ENCODE data around the gene PAX8.

Gene PAX8

DNA sequence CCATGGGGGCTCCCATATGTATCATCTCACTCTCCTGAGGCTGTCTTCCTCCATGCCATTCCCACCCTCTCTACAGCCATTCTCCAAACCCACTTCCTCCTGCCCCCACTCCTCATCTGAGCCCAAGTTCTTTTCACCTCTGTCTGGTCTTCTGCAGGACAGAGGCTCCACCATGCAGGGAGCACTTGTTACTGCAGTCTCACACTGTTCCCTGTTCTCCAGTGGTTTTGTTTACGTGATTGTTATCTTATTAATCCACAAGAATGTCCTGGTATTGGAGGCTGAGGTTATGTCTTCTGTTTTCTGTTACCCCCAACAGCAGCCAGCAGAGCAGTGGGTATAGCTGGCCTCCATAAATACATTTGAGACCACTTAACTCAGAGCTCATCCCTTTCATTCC is 51.4 kb downstream of the PAX8 start:
- no peak overlapping the region for H2AFZ ChIP-seq (ENCODE audit: low read length)
- no peak overlapping the region for H3K4me2 ChIP-seq (ENCODE audit: insufficient read depth, low read length, poor library complexity, severe bottlenecking)
- H3K4ac ChIP-seq (ENCODE audit: low read length): no peak overlapping the region
- peak overlapping the region; percentile 28 for H3K14ac ChIP-seq (ENCODE audit: low read length)
- H4K8ac ChIP-seq (ENCODE audit: low read depth, low read length): no peak overlapping the region
- no peaks in the 10 kb centered on the region for H3K9me3 ChIP-seq (replicated peaks in 1 of 2; ENCODE audit: control insufficient read depth in 2 of 2, insufficient read depth in 1 of 2, low read depth in 1 of 2, low read length in 2 of 2)
- no CpG with 5 or more reads among the region's 1 CpG for WGBS, 2 donors (ENCODE audit: extremely low coverage in 2 of 2, insufficient read length in 2 of 2, insufficient replicate concordance in 1 of 2)
- H4K91ac ChIP-seq (ENCODE audit: low read depth, low read length, poor library complexity): peak overlapping the region; percentile 79
- no peak for DNase-seq (ENCODE audit: low spot score)
- H2BK5ac ChIP-seq (ENCODE audit: low read length): no peak overlapping the region
- peak overlapping the region; percentile 76 for H3K18ac ChIP-seq (ENCODE audit: low read length)
- no peaks in the 10 kb centered on the region for H3K79me1 ChIP-seq (ENCODE audit: low read depth, low read length)
- peak overlapping the region; percentile 92 for H2AK5ac ChIP-seq (ENCODE audit: low read depth, low read length)
- no peaks in the 10 kb centered on the region for H3K36me3 ChIP-seq (replicated peaks in 1 of 2; ENCODE audit: control insufficient read depth in 2 of 2, insufficient read depth in 2 of 2, low read length in 2 of 2)
- H2BK12ac ChIP-seq (ENCODE audit: low read length): no peak overlapping the region
- no peak overlapping the region for H2BK120ac ChIP-seq (ENCODE audit: low read depth, low read length)
- peak overlapping the region; percentile 26 for H2BK15ac ChIP-seq (ENCODE audit: low read length)
- no peak overlapping the region for H3K23ac ChIP-seq (ENCODE audit: low read depth, low read length, poor library complexity)
- no peak overlapping the region for H3K4me3 ChIP-seq (ENCODE audit: low read length in 2 of 2)
- H3K27me3 ChIP-seq (ENCODE audit: control insufficient read depth in 3 of 3, insufficient read depth in 3 of 3, low read depth in 1 of 3, low read length in 3 of 3): no peaks in the 10 kb centered on the region
- H3K4me1 ChIP-seq (ENCODE audit: control insufficient read depth in 2 of 2, insufficient read depth in 1 of 2, low read depth in 1 of 2, low read length in 2 of 2): peaks cover 11 to 16% of the 10 kb centered on the region in 2 donors
- H3K9ac ChIP-seq (ENCODE audit: low read depth, low read length, poor library complexity): no peak overlapping the region
- no peak overlapping the region for H3K27ac ChIP-seq (replicated peaks; ENCODE audit: low read length)

DNA sequence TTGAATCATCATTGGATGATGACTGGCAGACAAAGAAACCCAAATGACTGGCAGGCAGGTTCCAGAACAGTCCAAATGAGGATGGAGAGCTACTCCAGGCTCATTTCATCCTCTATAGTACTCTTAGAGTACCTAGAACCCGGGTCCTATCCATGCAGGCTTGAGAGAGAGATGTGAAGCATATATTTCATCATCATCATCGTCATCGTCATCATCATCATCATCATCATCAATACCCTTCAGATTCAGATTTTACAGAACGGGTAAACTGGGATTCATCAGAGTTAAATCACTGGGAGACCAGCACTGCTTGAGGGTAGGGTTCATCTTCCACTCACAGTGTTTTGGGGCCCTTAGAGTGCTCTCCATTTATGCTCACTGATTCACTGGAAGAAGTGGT is 52.3 kb downstream of the PAX8 start:
- no peaks in the 10 kb centered on the region for H3K27me3 ChIP-seq (ENCODE audit: control insufficient read depth in 3 of 3, insufficient read depth in 3 of 3, low read depth in 1 of 3, low read length in 3 of 3)
- no peak overlapping the region for H3K4me3 ChIP-seq (ENCODE audit: low read length in 2 of 2)
- no peaks in the 10 kb centered on the region for H3K9me3 ChIP-seq (replicated peaks in 1 of 2; ENCODE audit: control insufficient read depth in 2 of 2, insufficient read depth in 1 of 2, low read depth in 1 of 2, low read length in 2 of 2)
- H3K4ac ChIP-seq (ENCODE audit: low read length): no peak overlapping the region
- H2BK120ac ChIP-seq (ENCODE audit: low read depth, low read length): no peak overlapping the region
- H3K27ac ChIP-seq (replicated peaks; ENCODE audit: low read length): peak overlapping the region; percentile 81
- no peak for DNase-seq (ENCODE audit: low spot score)
- H4K91ac ChIP-seq (ENCODE audit: low read depth, low read length, poor library complexity): no peak overlapping the region
- H3K9ac ChIP-seq (ENCODE audit: low read depth, low read length, poor library complexity): no peak overlapping the region
- peaks cover 11 to 16% of the 10 kb centered on the region in 2 donors for H3K4me1 ChIP-seq (ENCODE audit: control insufficient read depth in 2 of 2, insufficient read depth in 1 of 2, low read depth in 1 of 2, low read length in 2 of 2)
- peak overlapping the region; percentile 15 for H3K18ac ChIP-seq (ENCODE audit: low read length)
- no peak overlapping the region for H3K4me2 ChIP-seq (ENCODE audit: insufficient read depth, low read length, poor library complexity, severe bottlenecking)
- no peak overlapping the region for H2BK5ac ChIP-seq (ENCODE audit: low read length)
- H3K79me1 ChIP-seq (ENCODE audit: low read depth, low read length): no peaks in the 10 kb centered on the region
- H2BK15ac ChIP-seq (ENCODE audit: low read length): peak overlapping the region; percentile 26
- peak overlapping the region; percentile 92 for H2AK5ac ChIP-seq (ENCODE audit: low read depth, low read length)
- no peaks in the 10 kb centered on the region for H3K36me3 ChIP-seq (replicated peaks in 1 of 2; ENCODE audit: control insufficient read depth in 2 of 2, insufficient read depth in 2 of 2, low read length in 2 of 2)
- H4K8ac ChIP-seq (ENCODE audit: low read depth, low read length): no peak overlapping the region
- no CpG with 5 or more reads among the region's 4 CpGs for WGBS, 2 donors (ENCODE audit: extremely low coverage in 2 of 2, insufficient read length in 2 of 2, insufficient replicate concordance in 1 of 2)
- no peak overlapping the region for H3K23ac ChIP-seq (ENCODE audit: low read depth, low read length, poor library complexity)
- no peak overlapping the region for H3K14ac ChIP-seq (ENCODE audit: low read length)
- H2BK12ac ChIP-seq (ENCODE audit: low read length): no peak overlapping the region
- no peak overlapping the region for H2AFZ ChIP-seq (ENCODE audit: low read length)

DNA sequence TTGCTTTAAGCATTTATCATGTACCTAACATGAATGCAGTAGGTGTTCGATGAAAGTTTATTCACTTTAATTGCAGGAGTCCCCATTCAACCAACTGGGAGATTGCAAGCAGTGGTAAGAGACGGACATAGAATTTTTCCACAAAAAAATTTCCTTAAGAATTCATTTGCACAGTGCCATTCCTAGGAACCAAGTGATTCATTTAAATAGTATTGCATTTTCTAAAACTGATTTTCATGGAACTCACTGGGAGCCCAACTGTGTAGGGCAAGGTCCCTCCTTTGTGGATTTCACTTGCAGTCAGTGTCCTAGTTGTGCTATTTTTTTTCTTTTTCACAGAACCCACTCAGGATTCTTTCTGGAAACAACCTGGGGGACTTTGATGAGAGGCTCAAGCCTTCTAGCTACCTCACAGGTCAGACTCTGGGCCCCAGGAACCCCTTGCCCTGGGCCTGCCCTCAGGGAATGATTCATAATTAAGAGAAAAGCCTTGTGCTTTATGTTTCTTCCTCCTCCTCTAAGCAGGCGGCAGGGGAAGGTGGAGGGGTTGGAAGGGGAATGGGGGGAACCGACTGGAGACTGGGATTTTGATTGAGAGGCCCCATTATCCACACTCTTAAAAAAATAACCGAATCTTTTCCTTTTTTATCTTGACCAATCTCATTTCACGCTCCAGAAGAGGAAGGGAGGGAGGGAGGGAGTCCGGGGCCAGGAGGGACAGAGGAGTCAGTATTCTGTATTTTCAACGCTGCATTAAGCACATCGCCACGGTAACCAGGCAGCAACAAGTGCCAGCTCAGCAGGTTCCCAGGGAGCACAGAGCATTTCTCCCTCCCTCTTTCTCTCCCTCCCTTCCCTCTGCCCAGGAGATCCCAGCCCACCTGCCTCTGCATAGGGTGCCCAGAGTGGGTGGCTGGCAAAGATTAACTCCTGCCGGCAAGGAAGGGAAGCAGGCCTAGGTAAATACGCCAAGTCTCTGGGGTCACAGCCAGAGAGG is 53.2 kb downstream of the PAX8 start:
- no CpG with 5 or more reads among the region's 12 CpGs for WGBS, 2 donors (ENCODE audit: extremely low coverage in 2 of 2, insufficient read length in 2 of 2, insufficient replicate concordance in 1 of 2)
- peaks cover 11 to 16% of the 10 kb centered on the region in 2 donors for H3K4me1 ChIP-seq (ENCODE audit: control insufficient read depth in 2 of 2, insufficient read depth in 1 of 2, low read depth in 1 of 2, low read length in 2 of 2)

GRCh38 chr2:113224647-113225236 is 54.0 kb downstream of the PAX8 start:
- no peak overlapping the region for H2BK120ac ChIP-seq (ENCODE audit: low read depth, low read length)
- no peak overlapping the region for H4K91ac ChIP-seq (ENCODE audit: low read depth, low read length, poor library complexity)

More for the DNA sequence above, 53.2 kb downstream of the PAX8 start:
- H3K9me3 ChIP-seq (replicated peaks in 1 of 2; ENCODE audit: control insufficient read depth in 2 of 2, insufficient read depth in 1 of 2, low read depth in 1 of 2, low read length in 2 of 2): no peaks in the 10 kb centered on the region
- no peak overlapping the region for H2BK5ac ChIP-seq (ENCODE audit: low read length)
- H2BK15ac ChIP-seq (ENCODE audit: low read length): no peak overlapping the region
- H3K4me2 ChIP-seq (ENCODE audit: insufficient read depth, low read length, poor library complexity, severe bottlenecking): peak overlapping the region; percentile 30
- no peak overlapping the region for H3K23ac ChIP-seq (ENCODE audit: low read depth, low read length, poor library complexity)
- H2AK5ac ChIP-seq (ENCODE audit: low read depth, low read length): no peak overlapping the region
- H3K4ac ChIP-seq (ENCODE audit: low read length): no peak overlapping the region
- DNase-seq (ENCODE audit: low spot score): peak; percentile 58
- peak overlapping the region; percentile 85 for H3K27ac ChIP-seq (replicated peaks; ENCODE audit: low read length)
- H3K18ac ChIP-seq (ENCODE audit: low read length): peak overlapping the region; percentile 87
- no peak overlapping the region for H3K9ac ChIP-seq (ENCODE audit: low read depth, low read length, poor library complexity)
- no peak overlapping the region for H2BK12ac ChIP-seq (ENCODE audit: low read length)
- no peak overlapping the region for H3K4me3 ChIP-seq (ENCODE audit: low read length in 2 of 2)
- no peaks in the 10 kb centered on the region for H3K27me3 ChIP-seq (ENCODE audit: control insufficient read depth in 3 of 3, insufficient read depth in 3 of 3, low read depth in 1 of 3, low read length in 3 of 3)
- no peak overlapping the region for H4K8ac ChIP-seq (ENCODE audit: low read depth, low read length)
- no peak overlapping the region for H4K91ac ChIP-seq (ENCODE audit: low read depth, low read length, poor library complexity)
- H3K36me3 ChIP-seq (replicated peaks in 1 of 2; ENCODE audit: control insufficient read depth in 2 of 2, insufficient read depth in 2 of 2, low read length in 2 of 2): no peaks in the 10 kb centered on the region
- no peak overlapping the region for H3K14ac ChIP-seq (ENCODE audit: low read length)
- peak overlapping the region; percentile 82 for H2AFZ ChIP-seq (ENCODE audit: low read length)
- H2BK120ac ChIP-seq (ENCODE audit: low read depth, low read length): no peak overlapping the region
- H3K79me1 ChIP-seq (ENCODE audit: low read depth, low read length): no peaks in the 10 kb centered on the region

More at GRCh38 chr2:113224647-113225236, 54.0 kb downstream of the PAX8 start:
- Histone ChIP-seq H3K79me1 (ENCODE audit: low read depth, low read length) (no peaks in the 10 kb centered on the region), H3K14ac (ENCODE audit: low read length) (no peak overlapping the region), H3K9me3 (replicated peaks in 1 of 2; ENCODE audit: control insufficient read depth in 2 of 2, insufficient read depth in 1 of 2, low read depth in 1 of 2, low read length in 2 of 2) (no peaks in the 10 kb centered on the region), H3K27me3 (ENCODE audit: control insufficient read depth in 3 of 3, insufficient read depth in 3 of 3, low read depth in 1 of 3, low read length in 3 of 3) (no peaks in the 10 kb centered on the region), H3K23ac (ENCODE audit: low read depth, low read length, poor library complexity) (no peak overlapping the region), H2BK5ac (ENCODE audit: low read length) (no peak overlapping the region), H2BK12ac (ENCODE audit: low read length) (no peak overlapping the region), H3K4me3 (ENCODE audit: low read length in 2 of 2) (no peak overlapping the region), H3K18ac (ENCODE audit: low read length) (no peak overlapping the region), H3K4me2 (ENCODE audit: insufficient read depth, low read length, poor library complexity, severe bottlenecking) (no peak overlapping the region), H2AFZ (ENCODE audit: low read length) (peak overlapping the region; percentile 82), H3K27ac (replicated peaks; ENCODE audit: low read length) (peak overlapping the region; percentile 85), H4K8ac (ENCODE audit: low read depth, low read length) (no peak overlapping the region), H3K9ac (ENCODE audit: low read depth, low read length, poor library complexity) (no peak overlapping the region), H3K36me3 (replicated peaks in 1 of 2; ENCODE audit: control insufficient read depth in 2 of 2, insufficient read depth in 2 of 2, low read length in 2 of 2) (no peaks in the 10 kb centered on the region), H3K4me1 (ENCODE audit: control insufficient read depth in 2 of 2, insufficient read depth in 1 of 2, low read depth in 1 of 2, low read length in 2 of 2) (peaks cover 15 to 21% of the 10 kb centered on the region in 2 donors), H3K4ac (ENCODE audit: low read length) (no peak overlapping the region), H2BK15ac (ENCODE audit: low read length) (no peak overlapping the region), H2AK5ac (ENCODE audit: low read depth, low read length) (no peak overlapping the region)
- WGBS, 2 donors (ENCODE audit: extremely low coverage in 2 of 2, insufficient read length in 2 of 2, insufficient replicate concordance in 1 of 2): 100% methylated on average over 1 of the region's 2 CpGs; no CpG with 5 or more reads in 1 of the 2 donors
- no peak for DNase-seq (ENCODE audit: low spot score)
